WTC11 (cell line): ENCODE measurements around the gene SLK. TPM values are rescaled to one million over a fixed set of nuclear protein-coding genes. Genes with fewer than 3 reads are reported as not detected.

ENCODE experiments used
- ATAC-seq: fragments of 200-7000 bp; cut with Tn5 transposase; 2 replicates; pipeline ENCODE4 v1.10.0; 2021; ENCODE audit warnings: mild to moderate bottlenecking, moderate library complexity
- CTCF ChIA-PET: fragments of 300-600 bp; sonication (Branson Sonifier 250); formaldehyde crosslinking; loops from one replicate; lab custom pipeline; 2021; ENCODE audit warnings: antibody characterized with exemption; lab: Charles Lee
- POLR2A ChIA-PET: fragments of 350-600 bp; sonication (Branson Sonifier 250); formaldehyde crosslinking; loops from one replicate; lab custom pipeline; 2021; ENCODE audit warnings: antibody characterized with exemption; lab: Charles Lee
- DNase-seq: peaks from one replicate; pipeline ENCODE4 v3.0.0; 2021; ENCODE audit warnings: low spot score
- H3K27ac Mint-ChIP-seq: 2 replicates; pipeline ENCODE4 v1.8.0; 2021; ENCODE audit warnings: mixed read lengths
- H3K27me3 Mint-ChIP-seq: 2 replicates; pipeline ENCODE4 v1.8.0; 2021; ENCODE audit warnings: low read depth, mild to moderate bottlenecking, moderate library complexity, mixed read lengths
- H3K36me3 Mint-ChIP-seq: 2 replicates; pipeline ENCODE4 v1.8.0; 2021; ENCODE audit warnings: mixed read lengths
- H3K4me1 Mint-ChIP-seq: 2 replicates; pipeline ENCODE4 v1.8.0; 2022; ENCODE audit warnings: mixed read lengths
- H3K4me3 Mint-ChIP-seq: 2 replicates; pipeline ENCODE4 v1.8.0; 2021; ENCODE audit warnings: mild to moderate bottlenecking, moderate library complexity, mixed read lengths
- H3K9me3 Mint-ChIP-seq: 2 replicates; pipeline ENCODE4 v1.8.0; 2021; ENCODE audit warnings: mixed read lengths
- ATF3 ChIP-seq: sonication (generic); formaldehyde crosslinking; conservative IDR thresholded peaks from 2 replicates; pipeline ENCODE4 v1.8.1; 2022; ENCODE audit warnings: mild to moderate bottlenecking, missing genetic modification reagents
- ATF6 ChIP-seq: sonication (generic); formaldehyde crosslinking; IDR thresholded peaks from 2 replicates; pipeline ENCODE4 v1.8.1; 2023; ENCODE audit warnings: mild to moderate bottlenecking, missing genetic modification reagents
- CREM ChIP-seq: sonication (generic); formaldehyde crosslinking; IDR thresholded peaks from 2 replicates; pipeline ENCODE4 v1.8.1; 2022; ENCODE audit warnings: mild to moderate bottlenecking, missing genetic modification reagents, moderate library complexity
- FOXJ3 ChIP-seq: sonication (generic); formaldehyde crosslinking; IDR thresholded peaks from 2 replicates; pipeline ENCODE4 v1.9.0; 2021; ENCODE audit warnings: missing genetic modification reagents, mild to moderate bottlenecking, borderline replicate concordance
- KAT7 ChIP-seq: sonication (generic); formaldehyde crosslinking; IDR thresholded peaks from 2 replicates; pipeline ENCODE4 v1.8.1; 2023; ENCODE audit warnings: missing genetic modification reagents, mild to moderate bottlenecking, borderline replicate concordance
- MYBL2 ChIP-seq: sonication (generic); formaldehyde crosslinking; IDR thresholded peaks from 2 replicates; pipeline ENCODE4 v1.8.1; 2023; ENCODE audit warnings: mild to moderate bottlenecking, moderate library complexity, missing genetic modification reagents
- NFYB ChIP-seq: sonication (generic); formaldehyde crosslinking; conservative IDR thresholded peaks from 2 replicates; pipeline ENCODE4 v1.8.0; 2022; ENCODE audit warnings: low read depth, missing genetic modification reagents
- RELA ChIP-seq: sonication (generic); formaldehyde crosslinking; IDR thresholded peaks from 2 replicates; pipeline ENCODE4 v1.8.1; 2022; ENCODE audit warnings: missing genetic modification reagents, mild to moderate bottlenecking, borderline replicate concordance
- SMAD3 ChIP-seq: sonication (generic); formaldehyde crosslinking; IDR thresholded peaks from 2 replicates; pipeline ENCODE4 v1.8.0; 2022; ENCODE audit warnings: missing genetic modification reagents, mild to moderate bottlenecking, borderline replicate concordance
- STAT6 ChIP-seq: sonication (generic); formaldehyde crosslinking; conservative IDR thresholded peaks from 2 replicates; pipeline ENCODE4 v1.8.1; 2023; ENCODE audit warnings: mild to moderate bottlenecking, low read depth, missing genetic modification reagents, moderate library complexity
- TEAD1 ChIP-seq: sonication (generic); formaldehyde crosslinking; IDR thresholded peaks from 2 replicates; pipeline ENCODE4 v1.8.0; 2022; ENCODE audit warnings: mild to moderate bottlenecking, missing genetic modification reagents
- USF1 ChIP-seq: sonication (generic); formaldehyde crosslinking; IDR thresholded peaks from 2 replicates; pipeline ENCODE4 v1.8.0; 2022; ENCODE audit warnings: mild to moderate bottlenecking, missing genetic modification reagents
- ZBTB21 ChIP-seq: sonication (generic); formaldehyde crosslinking; IDR thresholded peaks from 2 replicates; pipeline ENCODE4 v1.8.1; 2023; ENCODE audit warnings: mild to moderate bottlenecking, missing genetic modification reagents, borderline replicate concordance
- ZNF232 ChIP-seq: sonication (generic); formaldehyde crosslinking; IDR thresholded peaks from 2 replicates; pipeline ENCODE4 v1.8.0; 2022; ENCODE audit warnings: mild to moderate bottlenecking, missing genetic modification reagents
- total RNA-seq: library from RNA; stranded (reverse); gene quantifications from 3 replicates; pipeline ENCODE4 v1.2.3, GENCODE V29; 2021

SLK gene
- total RNA-seq, 1 experiment from 2014 or later = 19.2 TPM

- H3K4me1 Mint-ChIP-seq = peaks cover 4% of the 10 kb centered on the region
- no peak overlapping the region for H3K27ac Mint-ChIP-seq
- H3K9me3 Mint-ChIP-seq = no peaks in the 10 kb centered on the region
- H3K27me3 Mint-ChIP-seq = peaks cover 3% of the 10 kb centered on the region
- POLR2A ChIA-PET = no interaction called here
- ATAC-seq (no peak), DNase-seq (no peak)
- no peaks in the 10 kb centered on the region for H3K36me3 Mint-ChIP-seq
- H3K4me3 Mint-ChIP-seq = no peak overlapping the region
- TF ChIP-seq ATF3 = no peak
- TF ChIP-seq SMAD3 = no peak
- TF ChIP-seq MYBL2 (CRISPR knock-in tag) = no peak
- no peak for TF ChIP-seq STAT6 (CRISPR knock-in tag)
- CTCF ChIA-PET = interaction anchor here (0.9 kb wide), 1 partner anchor 83 kb away, joined by 3 read pairs; the partner anchor contains the start of gene SFR1
Observed at GRCh38 chr10:104038537-104038936, 71.6 kb downstream of the SLK start.

- POLR2A ChIA-PET = no interaction called here
- Mint-ChIP-seq H3K27me3 (peaks cover 3% of the 10 kb centered on the region), H3K27ac (no peak overlapping the region), H3K9me3 (no peaks in the 10 kb centered on the region), H3K36me3 (no peaks in the 10 kb centered on the region), H3K4me3 (no peak overlapping the region), H3K4me1 (no peaks in the 10 kb centered on the region)
- DNase-seq (no peak), ATAC-seq (no peak)
- TF ChIP-seq CREM (CRISPR knock-in tag) (no peak), KAT7 (CRISPR knock-in tag) (no peak), RELA (CRISPR knock-in tag) (no peak), NFYB (CRISPR knock-in tag) (no peak), ATF6 (CRISPR knock-in tag) (no peak), TEAD1 (CRISPR knock-in tag) (no peak), FOXJ3 (no peak), ZNF232 (CRISPR knock-in tag) (no peak), USF1 (no peak)
- CTCF ChIA-PET = interaction anchor here (0.9 kb wide), 1 partner anchor 83 kb away, joined by 3 read pairs; the partner anchor contains the start of gene SFR1
Observed at GRCh38 chr10:104038958-104039752, 72.2 kb downstream of the SLK start.

GRCh38 chr10:104040382-104040781 is 73.4 kb downstream of the SLK start:
- DNase-seq = no peak
- TF ChIP-seq ZBTB21 (CRISPR knock-in tag) = no peak
- TF ChIP-seq, all 79 proteins: peak for 0

More at GRCh38 chr10:104040382-104040781, 73.4 kb downstream of the SLK start:
- ChIA-PET CTCF (no interaction called here), POLR2A (no interaction called here)
- no peak overlapping the region for H3K27ac Mint-ChIP-seq
- ATAC-seq = no peak
- no peaks in the 10 kb centered on the region for H3K9me3 Mint-ChIP-seq
- H3K4me3 Mint-ChIP-seq = no peak overlapping the region
- no peaks in the 10 kb centered on the region for H3K4me1 Mint-ChIP-seq
- H3K36me3 Mint-ChIP-seq = no peaks in the 10 kb centered on the region
- peaks cover 3% of the 10 kb centered on the region for H3K27me3 Mint-ChIP-seq
